ENCODE measurements around the gene UBN2.

UBN2 gene

DNA sequence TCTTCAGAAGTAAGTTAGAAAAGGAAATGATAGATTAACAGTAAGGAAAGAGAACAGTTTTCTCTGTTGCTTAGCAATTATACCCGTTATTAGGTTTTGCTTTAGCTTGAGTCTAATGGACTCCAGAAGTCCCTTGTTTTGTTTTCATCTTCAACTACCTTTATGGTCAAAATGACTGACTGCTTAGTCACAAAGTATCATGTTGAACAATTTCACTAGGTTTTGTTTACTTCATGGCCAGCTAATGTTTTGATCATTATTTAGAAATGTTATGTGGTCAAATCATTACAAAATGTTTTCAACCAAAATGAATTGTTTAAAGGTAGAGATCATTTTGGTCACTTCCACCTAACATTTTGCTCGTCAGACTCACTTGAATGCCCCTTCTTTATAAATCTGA is 1.9 kb downstream of the UBN2 start:
- DNase-seq = peak; percentile 10

DNA sequence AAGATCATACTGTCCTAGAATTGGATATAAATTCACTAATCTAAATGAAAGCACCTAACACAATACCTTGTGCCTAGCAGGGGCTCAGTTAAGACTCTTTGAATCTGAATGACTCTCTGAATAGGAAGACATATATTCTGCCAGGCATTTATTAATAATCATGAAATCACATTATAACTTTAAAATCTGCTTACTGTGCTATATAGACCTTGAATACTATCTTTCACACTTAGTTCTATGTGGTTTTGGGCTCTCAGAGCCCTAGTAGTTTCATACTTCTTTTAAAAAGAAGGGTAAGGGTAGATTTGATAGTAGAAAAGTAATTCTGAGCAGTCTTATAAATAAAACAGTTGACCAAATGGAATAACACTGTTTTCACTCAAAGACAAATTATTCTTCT is 10.2 kb downstream of the UBN2 start:
- DNase-seq = no peak

DNA sequence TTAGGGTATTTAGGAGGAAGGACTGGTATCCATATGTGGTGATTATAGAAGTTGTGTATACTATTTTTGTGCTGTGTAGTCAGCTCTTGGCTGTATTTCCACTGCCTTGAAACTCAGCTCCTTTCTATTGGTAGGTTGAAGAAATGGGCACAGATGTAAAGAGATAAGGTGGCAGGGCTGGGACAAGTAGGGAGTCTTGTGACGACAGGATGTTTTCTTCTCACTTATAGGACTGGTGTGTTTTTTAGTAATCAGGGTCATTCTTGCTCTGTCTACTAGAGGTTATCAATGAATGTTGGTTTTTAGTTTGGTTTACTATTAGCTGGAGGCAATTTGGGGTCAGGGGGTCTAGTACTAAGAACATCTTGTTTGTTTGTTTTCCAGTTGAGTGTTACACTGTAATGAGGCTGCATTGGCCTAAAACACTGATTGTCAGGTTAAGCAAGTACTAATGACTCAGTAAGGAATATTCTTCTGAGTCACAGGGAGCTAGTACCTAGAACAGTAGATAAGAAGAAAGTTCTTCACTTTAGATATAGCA is 11.8 kb downstream of the UBN2 start:
- DNase-seq = peak; percentile 11

DNA sequence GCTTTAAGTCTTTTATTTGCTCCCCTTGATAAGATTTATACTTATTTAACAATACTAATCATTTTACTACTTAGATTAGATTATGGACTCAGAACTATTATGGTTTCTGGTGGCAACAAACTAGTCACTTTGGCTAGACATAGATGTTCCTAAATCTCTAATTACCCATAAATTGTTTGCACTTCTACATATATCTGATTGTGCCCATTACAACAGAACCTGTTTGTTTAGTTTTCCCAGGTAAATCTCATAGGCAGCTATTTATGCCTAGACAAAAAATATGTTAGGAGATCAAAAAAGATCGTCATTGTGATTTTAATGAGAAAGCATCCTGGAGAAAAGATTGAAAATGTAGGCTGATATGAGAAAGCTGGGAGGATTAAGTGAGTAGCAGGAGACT is 14.4 kb downstream of the UBN2 start:
- DNase-seq = no peak

DNA sequence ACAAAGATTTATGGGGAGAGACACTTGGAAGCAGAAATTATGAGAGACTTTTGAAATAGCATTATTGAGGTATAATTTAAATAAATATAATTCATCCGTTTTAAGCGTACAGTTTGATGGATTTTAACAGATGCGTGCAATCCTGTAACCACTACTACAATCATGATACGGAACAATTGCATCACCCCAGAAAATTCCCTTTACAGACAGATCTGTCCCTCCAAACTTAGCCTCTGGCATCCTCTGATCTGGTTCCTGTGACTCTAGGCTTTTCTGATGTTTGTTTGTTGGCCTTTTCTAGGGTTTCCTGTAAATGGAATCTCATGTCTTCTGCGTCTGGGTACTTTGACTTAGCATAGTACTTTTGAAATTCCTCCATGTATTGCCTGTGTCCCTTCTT is 15.5 kb downstream of the UBN2 start:
- no peak for DNase-seq

DNA sequence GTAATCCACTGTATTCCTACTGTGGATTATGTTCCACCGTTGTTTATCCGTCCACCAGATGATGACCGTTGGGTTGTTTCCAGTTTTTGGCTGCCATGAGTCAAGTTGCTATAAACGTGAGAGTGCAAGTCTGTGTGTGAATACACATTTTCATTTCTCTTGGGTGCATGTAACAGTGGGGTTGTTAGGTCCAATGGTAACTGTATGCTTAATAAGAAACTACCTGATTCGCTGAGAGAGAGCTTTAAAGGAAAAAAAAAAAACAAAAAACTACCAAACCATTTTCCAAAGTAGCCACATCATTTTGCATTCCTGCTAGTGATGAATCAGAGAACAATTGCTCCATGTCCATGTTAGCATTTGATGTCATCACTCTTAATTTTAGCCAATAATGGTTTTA is 15.9 kb downstream of the UBN2 start:
- DNase-seq = peak; percentile 68

DNA sequence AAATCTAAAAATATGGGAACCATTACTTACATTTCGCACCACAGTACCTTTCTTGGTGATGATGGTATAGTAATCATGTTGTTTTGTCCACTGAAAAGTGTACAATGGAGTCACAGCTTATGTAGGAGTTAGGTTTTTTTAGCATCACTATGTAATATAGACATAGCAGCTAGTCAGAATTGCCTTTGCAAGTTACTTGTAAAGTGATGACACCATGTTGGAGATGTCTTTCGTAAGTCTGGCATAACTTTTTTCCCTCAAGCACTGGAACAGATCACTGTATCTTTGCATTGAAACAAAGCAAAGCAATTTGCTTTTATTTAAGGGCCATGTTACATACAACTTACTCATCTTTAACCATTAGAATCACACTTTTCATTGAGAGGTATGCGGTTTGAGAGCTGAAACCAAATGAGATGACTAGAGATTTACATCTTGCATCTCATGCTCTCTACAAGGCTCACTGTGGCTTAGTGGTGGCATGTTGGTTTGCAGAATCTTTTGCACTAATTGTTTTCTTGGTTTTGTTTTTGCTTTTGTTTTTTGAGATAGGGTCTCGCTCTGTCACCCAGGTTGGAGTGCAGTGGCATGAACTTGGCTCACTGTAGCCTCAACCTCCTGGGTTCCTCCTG is 18.3 kb downstream of the UBN2 start:
- no peak for DNase-seq

DNA sequence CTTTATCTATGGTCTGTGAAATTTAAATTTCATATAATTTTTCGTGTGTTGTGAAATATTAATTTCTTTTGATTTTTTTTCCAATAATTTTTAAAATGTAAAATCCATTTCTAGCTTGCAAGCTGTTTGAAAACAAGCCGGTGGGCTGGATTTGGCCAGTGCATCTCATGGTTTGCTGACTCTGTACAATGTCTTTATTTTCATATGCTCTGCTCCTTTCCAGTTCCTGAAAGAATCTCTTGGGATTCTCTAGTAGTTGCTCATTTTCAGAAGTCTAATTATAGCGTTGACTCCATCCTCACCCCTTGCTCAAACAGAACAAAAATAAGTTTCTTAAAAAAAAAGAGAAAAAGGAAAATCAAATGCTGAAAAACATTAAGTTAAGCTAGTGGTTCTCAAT is 21.4 kb downstream of the UBN2 start:
- DNase-seq = peak; percentile 10

DNA sequence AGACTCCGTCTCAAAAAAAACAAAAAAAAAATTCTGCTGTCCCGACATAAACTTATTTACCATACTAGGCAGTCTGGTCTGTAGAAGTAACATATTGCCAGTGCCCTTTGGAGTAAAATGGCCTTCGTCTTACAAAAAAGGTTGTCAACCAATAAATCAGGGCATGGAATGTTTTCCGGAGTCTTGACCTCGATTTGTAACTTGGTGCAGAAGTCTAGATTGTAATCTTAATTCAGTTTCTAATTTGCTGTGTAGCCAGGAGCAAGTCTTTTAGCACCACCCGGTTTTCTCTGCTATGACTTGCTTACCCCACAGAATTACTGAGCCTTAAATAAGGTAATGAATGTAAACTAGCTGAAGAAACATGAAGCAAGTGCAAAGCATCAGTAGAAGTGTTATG is 23.2 kb downstream of the UBN2 start:
- DNase-seq = no peak

DNA sequence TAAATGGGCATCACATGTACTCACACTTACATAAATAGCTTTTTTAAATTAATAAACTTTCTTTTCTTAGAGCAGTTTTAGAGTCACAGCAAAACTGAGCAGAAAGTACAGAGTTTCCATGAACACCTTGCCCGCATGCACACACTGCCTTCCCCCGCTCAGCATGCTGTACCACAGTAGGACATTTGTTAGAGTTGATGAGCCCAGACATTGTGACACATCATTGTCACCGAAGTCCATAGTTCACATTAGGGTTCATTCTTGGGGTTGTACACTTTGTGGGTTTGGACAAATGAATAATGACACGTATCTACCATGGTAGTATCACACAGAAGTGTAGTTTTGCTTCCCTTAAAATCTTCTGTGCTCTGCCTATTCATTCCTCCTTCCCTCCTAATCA is 23.7 kb downstream of the UBN2 start:
- no peak for DNase-seq

DNA sequence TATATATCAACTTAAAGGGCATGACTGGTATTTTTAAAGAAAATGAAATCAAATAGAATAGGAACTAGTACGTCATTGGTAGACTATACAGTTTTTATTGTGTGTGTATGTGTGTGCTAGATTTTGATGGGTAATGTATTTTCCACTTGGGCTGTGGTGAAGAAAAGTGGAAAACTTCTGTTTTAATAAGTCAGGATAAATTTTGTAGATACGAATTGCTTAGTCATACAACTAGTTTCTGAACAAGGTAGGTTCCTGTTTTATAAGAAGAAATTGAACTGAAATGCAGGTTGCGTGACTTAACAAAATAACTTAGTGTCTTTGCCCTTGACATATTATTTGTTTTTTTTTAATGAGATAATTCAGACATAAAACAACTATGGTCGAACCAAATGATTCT is 24.3 kb downstream of the UBN2 start:
- no peak for DNase-seq

DNA sequence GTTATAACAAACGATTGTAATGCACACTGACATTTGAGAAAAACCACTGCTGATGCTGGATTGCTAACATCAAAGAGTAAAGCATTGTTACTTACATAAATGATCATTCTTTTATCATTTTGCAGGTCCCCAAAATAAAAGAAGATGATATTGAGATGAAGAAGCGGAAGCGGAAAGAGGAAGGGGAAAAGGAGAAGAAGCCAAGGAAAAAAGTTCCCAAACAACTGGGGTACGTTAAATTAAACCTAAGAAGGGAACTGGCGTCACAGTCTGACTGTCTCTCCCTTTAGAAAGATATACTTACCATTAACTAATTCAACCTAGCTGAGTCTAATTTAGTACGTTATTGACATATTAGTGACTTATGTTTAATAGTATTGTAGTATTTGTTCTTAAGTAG is 28.1 kb downstream of the UBN2 start:
- no peak for DNase-seq

DNA sequence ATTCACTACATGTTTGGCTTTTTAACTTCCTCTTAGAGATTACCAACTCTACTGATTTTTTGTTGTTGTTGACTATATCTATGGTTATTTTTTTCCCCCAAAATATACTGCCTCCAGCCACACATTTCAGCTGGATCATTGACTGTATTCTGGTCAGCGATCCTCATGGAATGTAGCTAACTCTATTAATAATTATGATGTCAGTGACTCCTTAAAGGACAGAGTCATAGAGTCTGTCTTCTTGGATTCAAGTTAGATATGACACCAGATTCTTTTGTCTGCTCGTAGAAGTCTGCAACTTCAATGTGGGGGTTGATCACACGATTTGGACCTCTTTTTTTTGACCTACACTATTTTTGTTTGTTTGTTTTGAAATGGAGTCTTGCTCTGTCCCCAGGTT is 33.2 kb downstream of the UBN2 start:
- DNase-seq = no peak

DNA sequence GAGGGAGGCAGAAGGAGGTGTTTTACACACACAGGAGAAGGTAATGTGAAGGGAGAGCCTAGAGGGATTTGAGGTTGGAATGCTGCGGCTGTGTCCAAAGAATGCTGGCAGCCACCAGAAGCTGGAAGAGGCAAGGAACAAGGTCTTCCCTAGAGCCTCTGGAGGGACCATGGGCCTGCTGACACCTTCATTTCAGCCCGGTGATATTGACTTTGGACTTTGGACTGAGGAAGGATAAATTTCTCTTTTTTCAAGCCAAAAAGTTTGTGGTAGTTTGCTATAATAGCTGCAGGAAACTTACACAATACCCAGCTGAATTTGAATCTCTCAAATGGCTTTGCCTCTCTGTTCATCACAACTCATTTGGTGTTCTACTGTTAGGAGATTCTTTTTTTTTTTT is 34.6 kb downstream of the UBN2 start:
- no peak for DNase-seq

DNA sequence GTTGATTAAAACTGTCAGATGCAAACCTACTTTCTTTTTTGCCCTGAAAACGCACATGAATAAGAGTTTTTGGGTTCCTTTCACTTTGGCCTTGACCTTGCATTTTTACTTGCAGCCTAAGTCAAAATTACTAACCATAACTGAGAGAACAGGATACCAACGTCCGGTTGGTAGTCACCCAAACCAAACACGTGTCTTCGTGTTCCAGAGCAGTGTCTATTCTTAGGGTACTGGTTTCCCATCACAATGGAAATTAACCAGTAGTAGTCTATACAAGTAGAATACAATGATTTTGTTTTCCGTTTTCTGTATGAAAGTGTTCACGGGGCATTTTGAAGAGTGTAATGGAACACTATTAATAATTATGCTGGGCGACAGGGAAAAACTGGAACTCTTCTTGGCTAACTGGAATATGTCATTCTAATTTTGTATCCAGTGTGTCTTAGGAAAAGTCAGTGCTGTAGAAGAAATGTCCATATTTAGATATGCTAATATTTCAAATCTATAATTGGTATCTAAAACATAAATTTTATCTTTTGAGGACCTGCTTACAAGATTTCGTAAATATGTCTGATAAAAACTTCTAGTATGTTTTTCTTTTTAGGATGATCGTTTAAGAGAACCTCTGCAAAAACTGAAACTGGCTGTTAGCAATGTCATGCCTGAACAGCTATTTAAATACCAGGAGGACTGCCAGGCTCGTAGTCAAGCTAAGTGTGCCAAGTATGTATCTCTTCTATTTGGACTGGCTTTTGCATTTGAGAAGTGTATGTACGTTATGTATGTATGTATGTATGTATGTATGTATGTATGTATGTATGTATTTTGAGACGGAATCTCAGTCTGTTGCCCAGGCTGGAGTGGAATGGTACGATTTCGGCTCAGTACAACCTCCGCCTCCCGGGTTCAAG is 40.9 kb downstream of the UBN2 start:
- no peak for DNase-seq

DNA sequence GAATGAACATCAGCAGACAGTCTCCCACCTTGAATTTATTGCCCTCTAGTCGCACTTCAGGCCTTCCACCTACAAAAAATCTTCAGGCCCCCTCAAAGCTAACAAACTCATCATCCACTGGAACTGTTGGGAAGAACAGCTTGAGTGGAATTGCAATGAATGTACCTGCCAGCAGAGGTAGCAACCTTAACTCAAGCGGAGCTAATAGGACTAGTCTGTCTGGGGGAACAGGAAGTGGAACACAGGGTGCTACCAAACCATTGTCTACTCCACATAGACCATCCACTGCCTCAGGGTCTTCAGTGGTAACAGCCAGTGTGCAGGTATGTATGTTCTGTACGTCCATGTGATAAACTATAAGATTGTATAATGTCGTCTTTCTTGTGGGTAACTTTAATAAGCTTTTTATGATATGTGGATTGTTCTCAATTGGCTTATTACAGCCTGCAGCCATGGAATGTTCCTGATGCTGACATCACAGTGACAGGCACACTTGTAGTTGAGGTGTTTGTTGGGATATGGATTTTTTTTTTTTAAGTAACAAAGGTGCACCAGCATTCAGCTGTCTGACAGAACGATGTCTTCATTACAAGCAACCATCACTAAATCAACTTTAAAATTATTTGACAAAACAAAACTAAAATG is 53.3 kb downstream of the UBN2 start:
- DNase-seq = no peak

DNA sequence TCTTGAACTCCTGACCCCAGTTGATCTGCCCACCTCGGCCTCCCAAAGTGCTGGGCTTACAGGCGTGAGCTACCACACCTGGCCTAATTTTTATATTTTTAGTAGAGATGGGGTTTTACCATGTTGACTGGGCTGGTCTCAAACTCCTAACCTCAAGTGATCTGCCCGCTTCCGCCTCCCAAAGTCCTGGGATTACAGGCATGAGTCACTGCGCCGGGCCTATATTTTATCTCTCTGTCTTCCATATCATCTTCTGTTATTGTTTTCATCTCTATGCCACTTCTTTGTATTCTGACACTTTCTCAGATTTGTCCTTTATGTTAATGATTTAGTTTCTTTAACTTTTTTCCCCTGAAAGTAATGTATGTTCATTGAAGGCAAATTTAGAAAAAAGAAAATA is 55.1 kb downstream of the UBN2 start:
- no peak for DNase-seq

DNA sequence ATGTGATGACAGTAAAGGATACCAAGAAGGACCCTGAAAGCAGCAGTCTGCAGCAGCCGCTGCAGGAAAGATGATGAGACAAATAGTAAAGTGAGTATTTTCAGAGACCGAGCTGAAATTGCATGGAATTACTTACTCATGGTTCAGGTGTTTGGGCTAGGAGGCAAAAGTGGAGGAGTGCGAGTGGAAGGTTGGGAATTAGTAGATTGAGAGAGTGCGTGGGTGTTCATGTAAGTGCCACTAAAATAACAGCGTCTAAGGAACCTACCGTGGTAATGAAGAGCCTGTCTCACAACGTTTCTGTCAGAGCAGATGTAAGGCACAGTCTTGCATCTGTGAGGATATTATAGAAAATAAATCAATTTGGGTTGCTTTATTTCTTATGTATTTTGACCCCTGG is 61.8 kb downstream of the UBN2 start:
- no peak for DNase-seq

DNA sequence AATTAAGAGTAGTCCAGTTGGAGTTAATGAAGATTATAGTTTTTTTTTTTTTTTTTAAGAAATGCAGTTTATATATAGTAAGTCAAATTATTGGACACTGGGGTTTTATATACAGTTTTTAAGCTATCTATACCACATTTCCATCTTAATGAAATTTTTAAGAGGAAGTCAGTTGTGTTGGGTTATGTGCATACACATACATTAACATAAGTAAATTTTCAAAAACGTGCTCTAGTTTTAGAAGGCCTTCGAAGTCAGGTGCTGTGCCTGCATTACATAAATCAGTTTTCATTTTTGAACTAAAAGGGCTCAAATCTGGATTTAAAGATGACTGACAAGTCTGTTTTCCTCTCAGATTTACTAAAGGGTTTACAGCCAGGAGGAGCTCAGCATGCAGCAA is 62.5 kb downstream of the UBN2 start:
- DNase-seq = no peak

DNA sequence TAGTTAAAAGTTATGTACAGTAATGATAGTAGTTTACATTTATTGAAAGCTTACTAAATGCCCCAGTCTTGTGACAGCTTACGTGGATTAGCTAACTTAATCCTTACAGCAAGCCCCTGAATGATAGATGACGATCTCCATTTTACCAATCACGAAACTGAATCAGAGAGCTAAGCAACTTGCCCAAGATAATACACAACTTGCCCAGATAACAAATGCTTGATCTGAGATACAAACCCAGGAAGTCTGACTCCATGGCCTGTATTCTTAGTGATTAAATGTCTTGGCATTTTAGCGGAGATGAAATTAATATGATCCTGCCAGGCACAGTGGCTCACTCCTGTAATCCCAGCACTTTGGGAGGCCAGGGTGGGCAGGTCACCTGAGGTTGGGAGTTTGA is 63.2 kb downstream of the UBN2 start:
- no peak for DNase-seq

DNA sequence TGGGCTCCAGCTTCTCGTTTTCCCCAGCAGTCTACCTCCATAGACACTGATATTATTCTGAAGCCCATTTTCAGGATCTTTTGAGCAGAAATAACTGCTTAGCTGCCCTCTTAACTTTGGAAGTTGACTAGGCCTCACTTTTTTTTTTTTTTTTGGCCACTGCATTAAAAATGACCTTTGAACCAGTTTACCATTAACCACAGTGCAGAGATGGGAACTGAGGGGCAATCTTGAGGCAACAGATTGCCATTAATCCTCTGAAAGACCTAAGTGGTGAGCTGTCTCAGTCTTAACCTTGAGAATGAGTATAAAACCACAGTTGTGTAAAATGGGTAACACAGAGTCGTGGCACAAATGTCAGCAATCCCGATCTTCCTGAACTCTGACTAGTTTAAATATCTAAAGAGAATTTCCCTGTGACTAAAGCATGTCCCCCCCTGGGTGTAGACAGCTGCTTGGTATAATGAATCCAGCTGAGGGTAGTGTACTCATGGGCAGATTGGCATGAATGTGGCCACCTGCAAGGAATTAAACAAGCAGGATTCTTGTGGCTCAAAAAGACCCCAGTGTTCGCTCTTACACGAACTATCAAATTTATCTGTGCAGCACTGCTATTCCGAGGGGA is 64.0 kb downstream of the UBN2 start:
- no peak for DNase-seq

DNA sequence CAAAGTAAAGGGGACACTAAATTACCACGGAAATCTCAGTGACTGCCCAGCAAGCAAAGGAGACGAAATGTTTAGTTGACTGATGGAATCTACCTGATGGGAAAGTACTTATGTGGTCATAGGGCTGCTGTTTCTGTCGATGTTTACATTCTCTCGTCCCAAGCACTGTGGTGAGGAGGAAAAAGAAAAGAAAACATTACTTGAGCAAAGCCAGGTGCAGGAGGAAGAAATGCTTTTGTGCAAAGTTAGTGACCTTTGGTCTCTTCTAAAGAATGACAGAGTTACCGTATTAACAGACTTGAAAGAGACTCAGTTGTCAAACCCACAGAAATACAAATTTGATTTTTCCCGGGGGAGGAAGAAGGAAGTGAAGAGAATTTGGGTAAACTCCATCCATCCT is 66.8 kb downstream of the UBN2 start:
- DNase-seq = no peak

DNA sequence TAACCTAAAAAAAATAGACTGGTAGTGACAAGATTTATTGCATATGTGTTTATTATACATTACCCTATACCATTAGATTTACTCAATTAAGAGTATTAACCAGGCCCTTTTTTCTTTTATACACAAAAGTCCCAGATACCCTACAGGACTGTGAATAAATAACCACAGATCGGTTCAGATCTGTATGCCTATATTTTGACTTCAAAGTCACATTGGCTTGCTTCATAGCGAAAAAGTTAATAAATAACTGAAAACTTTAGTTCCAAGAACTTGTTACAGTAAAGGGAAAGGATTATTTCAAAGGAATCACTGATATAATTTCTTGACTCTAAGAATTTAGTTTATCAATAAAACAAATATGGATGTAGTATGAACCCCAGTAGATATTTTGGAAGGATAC is 68.3 kb downstream of the UBN2 start:
- DNase-seq = no peak

DNA sequence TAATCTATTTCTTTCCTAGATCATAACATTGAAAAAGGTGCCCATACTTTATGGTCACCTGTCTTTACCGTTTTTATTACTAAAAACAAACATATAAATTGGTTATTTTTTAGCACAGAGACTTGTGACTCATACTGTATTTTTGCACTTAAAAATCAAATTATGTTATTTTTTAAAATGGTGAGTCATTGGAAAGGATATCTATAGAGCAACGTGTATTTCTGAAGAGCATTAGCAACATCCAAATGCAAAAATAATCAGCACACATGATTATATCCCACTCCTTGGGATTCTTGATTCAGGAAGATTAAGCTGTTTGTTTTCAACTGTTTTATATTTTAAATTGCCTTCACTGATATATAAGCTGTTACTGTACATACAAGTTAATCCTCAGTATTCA is 69.4 kb downstream of the UBN2 start:
- no peak for DNase-seq
